Osteoblast (primary cell): ENCODE data around the gene NATD1. TPM values are rescaled to one million over a fixed set of nuclear protein-coding genes. Genes with fewer than 3 reads are reported as not detected.

Experiments used
- DNase-seq: peaks from one replicate; pipeline ENCODE4 v3.0.0; 2011; ENCODE audit warnings: low spot score, mixed read lengths; ENCODE audit not compliant: insufficient read length; ENCODE audit errors: missing footprints
- H2AFZ ChIP-seq: 2 replicates; pipeline ENCODE4 v1.6.0; 2011; ENCODE audit warnings: mild to moderate bottlenecking, low read length
- H3K27ac ChIP-seq: 2 replicates; pipeline ENCODE4 v1.5.1; 2011; ENCODE audit warnings: mild to moderate bottlenecking, low read depth, low read length, moderate library complexity
- H3K27me3 ChIP-seq: 2 replicates; pipeline ENCODE4 v1.6.0; 2012; ENCODE audit warnings: mild to moderate bottlenecking, control low read depth, inconsistent platforms, low read length, moderate library complexity; ENCODE audit not compliant: insufficient read depth
- H3K36me3 ChIP-seq: 2 replicates; pipeline ENCODE4 v1.5.1; 2011; ENCODE audit warnings: mild to moderate bottlenecking, low read length, control low read depth, moderate library complexity; ENCODE audit not compliant: insufficient read depth
- H3K4me1 ChIP-seq: 2 replicates; pipeline ENCODE4 v1.5.1; 2011; ENCODE audit warnings: mild to moderate bottlenecking, low read length, control low read depth, moderate library complexity; ENCODE audit not compliant: insufficient read depth
- H3K4me2 ChIP-seq: 2 replicates; pipeline ENCODE4 v1.6.0; 2011; ENCODE audit warnings: mild to moderate bottlenecking, low read length; ENCODE audit not compliant: insufficient read depth
- H3K4me3 ChIP-seq: fragments of 200-600 bp; sonication (generic); 3 replicates; pipeline ENCODE4 v1.5.1; 2012; ENCODE audit warnings: mild to moderate bottlenecking, low read length, inconsistent platforms; ENCODE audit not compliant: insufficient read depth
- H3K79me2 ChIP-seq: 2 replicates; pipeline ENCODE4 v1.6.0; 2012; ENCODE audit warnings: mild to moderate bottlenecking, low read length, control low read depth, inconsistent platforms; ENCODE audit not compliant: insufficient read depth
- H3K9me3 ChIP-seq: 2 replicates; pipeline ENCODE4 v1.5.1; 2011; ENCODE audit warnings: low read depth, low read length, control low read depth
- H4K20me1 ChIP-seq: 2 replicates; pipeline ENCODE4 v1.6.0; 2012; ENCODE audit warnings: mild to moderate bottlenecking, low read length, control low read depth; ENCODE audit not compliant: insufficient read depth
- total RNA-seq: library from RNA; depleted of rRNA; stranded (reverse); fragments of >200 nt; gene quantifications from 2 replicates; pipeline ENCODE4 v1.2.3, GENCODE V29; 2012
- TF ChIP-seq, protein P1 (sequence below): IDR thresholded peaks from 2 replicates; pipeline ENCODE4 v1.5.1; 2011; ENCODE audit warnings: mild to moderate bottlenecking, low read depth, low read length, moderate library complexity; ENCODE audit errors: extremely low read depth

The NATD1 gene
- total RNA-seq, 1 donor, result 15.2 TPM

DNA sequence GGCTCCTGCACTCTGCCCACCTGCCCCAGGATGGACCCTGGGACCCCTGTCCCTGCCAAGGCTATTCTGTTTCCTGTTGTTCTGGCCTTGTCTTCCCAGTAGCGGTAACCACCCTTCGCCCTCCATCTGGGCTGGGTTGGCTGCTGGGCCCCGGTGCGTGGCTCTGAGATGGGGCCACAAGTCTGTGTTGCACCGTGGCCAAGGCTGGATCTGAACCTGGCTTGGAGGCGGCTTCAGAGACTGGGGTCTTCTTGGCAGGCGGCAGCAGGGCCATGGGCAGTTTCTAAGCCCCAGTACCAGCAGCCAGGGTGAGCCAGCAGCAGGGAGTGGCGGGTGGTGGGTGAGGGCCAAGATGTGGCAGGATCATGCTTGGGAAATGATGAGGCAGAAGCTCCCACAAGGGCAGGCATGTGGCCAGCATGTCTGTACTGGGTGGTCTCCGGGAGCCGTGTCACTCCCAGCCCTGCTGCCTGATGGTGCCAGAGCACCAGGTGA lies 43.9 kb upstream of the NATD1 start:
- no peak overlapping the region for H3K4me2 ChIP-seq
- H3K27ac ChIP-seq, result peak overlapping the region; percentile 28
- H3K4me3 ChIP-seq, result no peak overlapping the region
- H3K4me1 ChIP-seq, result peaks cover 5% of the 10 kb centered on the region
- peaks cover 88% of the 10 kb centered on the region for H4K20me1 ChIP-seq
- peaks cover 56% of the 10 kb centered on the region for H3K36me3 ChIP-seq
- TF ChIP-seq, protein P1, sequence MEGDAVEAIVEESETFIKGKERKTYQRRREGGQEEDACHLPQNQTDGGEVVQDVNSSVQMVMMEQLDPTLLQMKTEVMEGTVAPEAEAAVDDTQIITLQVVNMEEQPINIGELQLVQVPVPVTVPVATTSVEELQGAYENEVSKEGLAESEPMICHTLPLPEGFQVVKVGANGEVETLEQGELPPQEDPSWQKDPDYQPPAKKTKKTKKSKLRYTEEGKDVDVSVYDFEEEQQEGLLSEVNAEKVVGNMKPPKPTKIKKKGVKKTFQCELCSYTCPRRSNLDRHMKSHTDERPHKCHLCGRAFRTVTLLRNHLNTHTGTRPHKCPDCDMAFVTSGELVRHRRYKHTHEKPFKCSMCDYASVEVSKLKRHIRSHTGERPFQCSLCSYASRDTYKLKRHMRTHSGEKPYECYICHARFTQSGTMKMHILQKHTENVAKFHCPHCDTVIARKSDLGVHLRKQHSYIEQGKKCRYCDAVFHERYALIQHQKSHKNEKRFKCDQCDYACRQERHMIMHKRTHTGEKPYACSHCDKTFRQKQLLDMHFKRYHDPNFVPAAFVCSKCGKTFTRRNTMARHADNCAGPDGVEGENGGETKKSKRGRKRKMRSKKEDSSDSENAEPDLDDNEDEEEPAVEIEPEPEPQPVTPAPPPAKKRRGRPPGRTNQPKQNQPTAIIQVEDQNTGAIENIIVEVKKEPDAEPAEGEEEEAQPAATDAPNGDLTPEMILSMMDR, result no peak
- DNase-seq, result peak; percentile 82
- H3K9me3 ChIP-seq, result no peaks in the 10 kb centered on the region
- peaks cover 99% of the 10 kb centered on the region for H3K79me2 ChIP-seq
- no peak overlapping the region for H2AFZ ChIP-seq
- no peaks in the 10 kb centered on the region for H3K27me3 ChIP-seq

DNA sequence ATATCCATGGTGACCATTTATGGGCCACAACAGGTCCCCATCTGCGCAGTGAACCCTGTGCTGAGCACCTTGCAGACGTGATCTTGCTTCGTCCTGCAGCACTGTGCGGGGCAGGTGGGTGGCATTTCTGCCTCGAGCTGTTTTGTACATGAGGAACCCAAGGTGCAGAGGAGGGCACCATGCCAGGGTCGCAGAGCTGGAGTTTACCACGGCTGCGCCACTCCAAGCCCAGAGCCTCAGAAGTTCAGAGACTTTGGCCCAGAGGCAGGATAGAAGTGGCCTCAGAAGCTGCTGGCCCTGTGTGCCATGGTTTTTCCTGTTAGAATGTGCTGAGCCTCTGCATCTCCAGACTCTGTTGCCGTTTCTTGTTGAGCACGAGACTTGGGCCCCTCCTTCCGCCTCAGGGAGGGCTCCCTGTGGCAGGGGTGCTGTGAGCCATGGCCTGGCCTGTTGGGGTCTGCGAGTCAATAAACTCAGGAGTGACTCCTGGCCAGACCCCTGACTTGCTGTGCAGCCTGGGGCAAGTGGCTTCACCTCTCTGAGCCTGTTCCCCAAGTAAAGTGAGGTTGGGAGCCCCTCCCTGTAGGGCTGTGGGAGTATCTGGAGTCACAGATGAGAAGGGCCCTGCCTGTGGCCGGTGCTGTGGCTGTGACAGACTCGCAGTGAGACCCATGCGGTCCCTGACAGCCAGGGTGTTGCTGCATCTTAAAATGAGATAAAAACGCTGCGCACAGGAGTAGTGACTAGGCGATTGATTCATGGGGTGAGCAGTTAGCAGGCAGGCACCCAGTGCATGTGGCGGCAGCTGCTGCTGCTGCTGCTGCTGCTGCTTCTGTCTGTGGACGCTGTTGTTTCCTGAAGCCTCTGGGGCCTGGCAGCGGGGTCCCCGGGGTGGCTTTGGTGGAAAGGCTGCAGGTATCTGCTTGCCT lies 43.2 kb upstream of the NATD1 start:
- H3K4me1 ChIP-seq, result peaks cover 5% of the 10 kb centered on the region
- H3K27ac ChIP-seq, result peak overlapping the region; percentile 48
- peaks cover 56% of the 10 kb centered on the region for H3K36me3 ChIP-seq
- DNase-seq, result peak; percentile 87
- TF ChIP-seq, protein P1, result no peak
- peaks cover 99% of the 10 kb centered on the region for H3K79me2 ChIP-seq
- no peaks in the 10 kb centered on the region for H3K9me3 ChIP-seq
- H3K27me3 ChIP-seq, result no peaks in the 10 kb centered on the region
- no peak overlapping the region for H3K4me3 ChIP-seq
- H4K20me1 ChIP-seq, result peaks cover 91% of the 10 kb centered on the region
- H2AFZ ChIP-seq, result no peak overlapping the region
- no peak overlapping the region for H3K4me2 ChIP-seq

DNA sequence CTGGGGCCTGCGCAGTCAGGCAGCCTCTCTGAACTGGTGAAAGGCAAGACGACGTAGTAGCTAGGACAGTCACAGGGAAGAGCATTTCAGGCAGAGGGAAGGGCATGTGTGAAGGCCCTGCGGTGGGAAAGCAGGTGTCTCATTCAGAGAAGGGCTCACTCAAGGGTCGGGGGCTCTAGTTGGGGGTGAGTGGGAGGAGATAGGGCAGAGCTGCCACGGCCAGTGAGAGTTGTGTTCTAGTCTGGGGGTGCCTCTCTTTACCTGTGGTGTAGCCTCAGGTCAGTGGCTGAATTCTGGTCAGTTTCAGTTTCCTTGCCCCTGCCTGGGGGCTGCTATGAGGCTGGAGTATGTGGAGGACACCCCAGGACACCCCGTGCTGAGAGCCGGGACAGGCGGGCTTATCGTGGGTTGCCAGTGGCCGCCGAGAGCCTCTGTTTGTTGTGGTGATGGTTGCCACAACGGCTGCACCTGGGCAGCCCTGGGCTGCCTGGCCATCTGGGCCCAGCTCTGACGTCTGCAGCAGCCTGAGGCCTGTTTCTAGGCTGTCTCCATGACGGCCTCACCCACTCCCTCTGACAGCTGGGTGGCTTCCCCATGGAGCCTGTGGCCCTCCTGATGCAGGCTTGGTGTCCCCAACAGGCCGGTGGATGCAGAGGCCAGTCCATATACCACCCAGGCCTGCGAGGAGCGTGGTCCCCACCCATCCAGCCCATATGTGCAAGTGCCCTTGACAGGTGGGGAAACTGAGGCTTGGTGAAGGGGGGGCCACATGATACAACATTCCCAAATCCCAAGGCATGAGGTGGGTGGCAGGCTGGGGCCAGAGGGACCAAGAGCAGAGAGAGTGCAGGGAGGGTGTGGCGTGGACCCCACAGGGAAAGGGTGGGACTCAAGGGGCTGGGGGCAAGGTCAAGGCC lies 42.1 kb upstream of the NATD1 start:
- H3K9me3 ChIP-seq, result no peaks in the 10 kb centered on the region
- peak overlapping the region; percentile 42 for H3K27ac ChIP-seq
- TF ChIP-seq, protein P1, result no peak
- peaks cover 99% of the 10 kb centered on the region for H3K79me2 ChIP-seq
- peaks cover 48% of the 10 kb centered on the region for H3K36me3 ChIP-seq
- H3K4me2 ChIP-seq, result no peak overlapping the region
- H3K4me1 ChIP-seq, result peaks cover 5% of the 10 kb centered on the region
- peak; percentile 87 for DNase-seq
- H3K27me3 ChIP-seq, result no peaks in the 10 kb centered on the region
- H2AFZ ChIP-seq, result no peak overlapping the region
- H4K20me1 ChIP-seq, result peaks cover 89% of the 10 kb centered on the region
- H3K4me3 ChIP-seq, result no peak overlapping the region
